Stimulated activated CD8-positive, alpha-beta memory T cell treated with anti-CD3 and anti-CD28 coated beads, Interleukin-15, amount 100 ng/mL, for 4 hours (primary cell): ENCODE measurements around the gene CDADC1.

Source experiments
- DNase-seq, 2 donors: peaks; one replicate each; pipeline ENCODE4 v3.0.0-alpha.2; 2020; ENCODE audit warnings: low read depth in 2 of 2

Gene CDADC1

DNA sequence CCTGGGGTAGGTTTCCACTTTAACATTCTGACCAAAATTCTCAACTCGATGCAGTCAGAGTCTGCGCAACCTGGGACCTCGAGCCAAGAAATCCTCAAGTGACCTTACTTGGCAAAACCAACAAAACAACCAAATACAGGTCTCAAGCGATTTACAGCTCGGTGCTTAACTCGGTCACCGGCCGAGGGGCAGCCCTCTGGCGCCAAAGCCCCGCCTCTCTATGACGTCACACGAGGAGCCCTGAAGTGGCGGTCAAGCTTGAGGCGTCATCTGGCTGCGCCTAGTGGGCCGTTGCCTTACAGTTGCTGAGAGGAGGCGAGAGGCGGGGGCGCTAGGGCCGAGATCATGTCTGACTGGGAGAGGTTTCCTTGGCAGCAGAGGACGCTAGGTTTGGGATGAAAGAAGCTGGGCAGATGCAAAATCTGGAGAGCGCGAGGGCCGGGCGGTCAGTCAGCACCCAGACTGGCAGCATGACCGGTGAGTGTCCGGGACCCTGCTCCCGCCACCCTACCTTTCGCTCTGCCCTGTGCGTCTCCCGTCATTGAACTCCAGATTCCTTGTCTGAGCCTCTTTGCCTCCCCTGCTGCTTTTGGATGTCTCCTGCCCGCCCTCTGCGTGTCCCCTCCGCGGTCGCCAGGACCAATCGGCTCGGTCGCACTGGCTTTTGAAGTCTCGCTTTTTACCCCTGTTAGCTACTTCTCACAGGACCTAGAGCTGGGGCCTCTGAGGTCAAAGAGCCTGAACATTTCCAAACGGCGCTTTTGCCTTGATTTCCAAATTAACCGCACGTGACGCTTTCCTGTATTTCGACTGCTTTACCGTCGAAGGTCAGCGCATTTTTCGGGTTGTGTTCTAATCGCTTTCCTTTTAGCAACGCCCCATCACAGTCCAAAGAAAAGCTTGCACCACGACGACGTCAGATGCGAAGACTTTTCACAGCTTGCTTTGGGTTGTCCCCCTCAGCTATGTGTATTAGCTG lies at the start of gene CDADC1:
CDADC1 (plus strand) TSS at position 283 of the 979 bp plus-strand sequence; CDS start at position 396, 113 bp downstream.
- DNase-seq: peak; percentile 77 to 84

DNA sequence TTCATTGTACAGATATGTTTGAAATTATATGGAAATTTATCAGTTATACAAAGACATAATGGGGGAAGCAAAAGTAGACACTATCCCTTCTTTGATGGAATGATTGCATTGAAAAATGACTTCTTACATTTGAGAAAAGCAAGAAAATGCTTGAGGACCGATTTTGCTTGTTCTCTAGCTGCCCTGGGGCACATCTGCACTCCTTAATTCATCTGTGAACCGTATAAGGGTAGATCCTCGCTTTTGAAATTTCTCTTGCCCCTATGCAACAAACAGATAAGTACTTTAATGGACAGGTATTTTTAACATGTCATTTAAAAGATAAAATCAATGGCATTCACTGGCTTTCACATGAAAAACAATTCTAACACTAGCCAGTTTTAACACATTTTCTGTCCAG lies 41.1 kb upstream of the CDADC1 start:
- DNase-seq: no peak

DNA sequence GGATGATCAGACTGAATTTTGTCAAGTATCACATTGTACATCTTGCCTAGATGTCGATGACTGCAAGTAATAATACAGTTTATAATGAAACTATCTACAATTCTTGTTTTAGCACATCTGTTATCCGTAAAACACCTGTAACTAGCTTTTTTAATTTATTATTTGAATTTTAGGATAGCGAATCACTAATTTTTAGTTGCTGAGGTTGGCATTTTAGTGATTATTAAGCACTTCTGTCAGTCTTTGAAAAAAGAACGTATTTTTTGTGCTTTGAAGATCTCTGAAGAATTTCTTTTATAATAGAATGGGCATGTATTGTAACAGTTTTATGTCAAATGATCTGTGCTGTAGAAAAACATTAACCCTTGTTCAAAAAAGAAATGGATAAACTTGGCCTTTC lies 39.1 kb upstream of the CDADC1 start:
- no peak for DNase-seq

DNA sequence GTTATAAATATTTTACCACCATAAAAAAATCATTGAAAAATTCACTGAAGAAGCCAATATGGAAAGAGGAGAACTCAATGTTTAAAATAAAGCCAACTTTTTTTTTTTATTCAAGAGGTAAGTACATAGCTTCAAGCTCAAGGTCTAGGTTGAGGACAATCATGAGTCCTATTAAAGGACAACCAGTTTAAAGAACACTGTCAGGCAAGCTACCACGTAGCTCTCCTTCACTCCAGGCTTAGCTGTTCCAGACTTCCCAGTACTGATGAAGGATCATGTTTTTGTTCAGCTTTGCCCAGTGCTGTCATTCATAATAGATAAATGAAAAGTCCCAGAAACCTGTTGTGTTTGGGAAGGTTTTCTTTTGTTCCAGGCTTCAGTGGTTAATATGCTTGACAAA lies 37.6 kb upstream of the CDADC1 start:
- no peak for DNase-seq

DNA sequence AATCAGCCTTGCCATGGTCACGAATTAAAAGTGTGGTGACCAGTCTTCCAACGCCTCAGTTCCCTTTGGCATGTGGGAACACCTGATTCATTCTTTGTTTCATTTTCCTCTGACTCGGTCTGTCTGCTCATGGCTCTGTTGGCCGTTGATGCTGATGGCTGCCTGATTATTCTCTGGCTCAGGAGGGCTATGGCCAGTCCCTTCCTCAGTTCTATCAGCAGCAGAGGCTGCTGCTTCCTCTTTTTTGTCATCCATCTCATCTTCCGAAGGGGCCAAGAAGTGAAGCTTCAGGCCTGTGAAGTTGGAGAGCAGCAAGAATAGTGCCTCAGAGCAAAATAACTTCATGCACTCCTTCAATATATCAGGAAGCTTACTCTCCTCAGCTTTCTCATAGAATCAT lies 37.1 kb upstream of the CDADC1 start:
- DNase-seq: no peak

DNA sequence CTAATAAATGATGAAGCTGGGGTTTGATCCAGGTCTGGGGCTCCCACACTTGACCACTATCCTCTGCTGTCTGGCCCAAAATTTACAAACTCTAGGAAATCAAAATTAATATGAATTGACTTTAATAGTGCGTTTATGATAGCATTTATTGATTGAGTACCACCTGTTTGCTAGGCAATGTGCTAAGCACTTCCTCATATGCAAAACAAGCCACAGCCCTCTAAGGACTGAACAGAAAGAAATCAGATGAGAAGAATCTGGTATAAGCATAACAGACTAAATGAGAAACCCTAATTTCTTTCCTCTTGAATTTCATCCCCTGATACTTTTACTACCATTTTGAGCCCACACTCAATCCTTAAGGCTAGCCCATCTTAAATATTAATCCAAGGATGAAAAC lies 34.2 kb upstream of the CDADC1 start:
- DNase-seq: no peak

DNA sequence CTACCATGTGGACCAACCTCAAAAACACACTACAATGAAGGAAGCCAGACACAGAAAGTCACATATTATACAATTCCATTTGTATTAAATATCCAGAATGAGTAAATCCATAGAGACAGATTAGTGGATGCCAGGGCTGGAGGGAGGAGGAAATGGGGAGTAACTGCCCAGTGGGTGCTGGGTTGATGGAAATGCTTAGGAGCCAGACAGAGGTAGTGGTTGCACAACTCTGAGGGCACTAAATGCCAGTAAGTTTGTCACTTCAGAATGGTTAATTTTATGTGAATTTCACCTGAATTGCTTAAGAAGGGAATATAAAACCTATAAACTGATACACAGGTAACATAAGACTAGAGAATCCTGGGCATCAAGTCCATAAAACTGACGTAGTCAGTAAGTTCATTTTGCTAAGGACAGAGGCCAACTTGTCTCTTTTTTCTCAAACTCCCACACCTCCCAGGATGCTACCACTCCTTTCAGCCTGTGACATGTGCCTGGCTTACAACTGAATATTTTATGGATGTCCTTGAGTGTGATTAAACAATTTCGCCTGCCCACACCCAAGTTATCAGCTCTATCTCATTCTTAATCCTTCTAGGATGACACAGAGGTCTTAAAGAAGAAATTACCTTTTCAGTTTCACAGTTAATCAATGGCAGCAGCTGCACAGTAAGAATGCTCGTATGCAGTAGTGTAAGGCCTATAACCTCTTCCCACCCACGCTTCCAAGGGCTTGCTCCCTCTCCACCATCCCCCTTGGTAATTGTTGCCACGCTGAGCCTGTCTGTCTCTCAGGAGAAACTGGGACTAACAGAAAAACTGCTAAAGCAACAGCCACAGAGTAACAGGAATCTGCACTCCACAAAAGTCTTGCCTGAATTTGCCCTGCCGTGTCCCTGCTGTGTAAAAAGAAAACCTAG lies 33.5 kb upstream of the CDADC1 start:
- no peak for DNase-seq

DNA sequence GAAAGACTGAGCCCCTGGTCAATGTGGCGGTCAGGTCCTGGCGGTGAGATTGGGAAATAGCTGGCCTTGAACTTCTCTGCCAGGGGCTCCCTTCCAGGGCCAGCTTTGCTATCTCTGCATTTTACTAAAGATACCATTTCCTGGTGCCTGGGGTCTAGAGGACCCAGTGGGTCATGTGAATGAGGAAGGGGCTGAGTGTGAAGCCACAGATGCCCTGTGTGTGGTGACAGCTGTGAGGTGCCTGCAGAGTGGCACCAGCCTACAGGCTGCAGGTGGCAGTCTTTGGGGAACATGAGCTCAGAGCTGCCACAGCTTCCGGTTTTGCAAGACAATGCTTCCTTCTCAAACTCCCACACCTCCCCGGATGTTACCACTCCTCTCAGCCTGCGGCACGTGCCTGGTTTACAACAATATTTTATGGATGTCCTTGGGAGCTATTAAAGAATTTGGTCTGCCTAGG lies 32.8 kb upstream of the CDADC1 start:
- DNase-seq: peak in 1 of 2 donors; percentile 11

DNA sequence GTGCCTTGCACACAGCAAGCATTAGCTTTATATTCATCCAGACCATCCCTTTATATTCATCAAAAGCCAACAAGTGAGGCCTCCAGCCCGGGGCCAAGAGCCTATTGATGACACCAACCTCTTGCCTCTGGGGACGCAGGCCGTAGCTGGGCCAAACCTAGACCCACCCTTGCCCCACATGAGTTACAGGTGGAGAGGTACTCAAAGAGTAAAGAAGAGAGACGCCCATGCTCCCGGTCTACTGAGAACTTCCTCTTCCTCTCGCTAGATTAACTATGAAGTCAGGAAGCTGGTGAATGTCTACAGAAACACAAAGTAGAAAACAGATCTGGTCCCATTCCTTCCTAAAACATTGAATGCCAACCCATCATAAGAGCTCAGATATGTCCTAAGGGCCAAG lies 31.4 kb upstream of the CDADC1 start:
- DNase-seq: no peak

DNA sequence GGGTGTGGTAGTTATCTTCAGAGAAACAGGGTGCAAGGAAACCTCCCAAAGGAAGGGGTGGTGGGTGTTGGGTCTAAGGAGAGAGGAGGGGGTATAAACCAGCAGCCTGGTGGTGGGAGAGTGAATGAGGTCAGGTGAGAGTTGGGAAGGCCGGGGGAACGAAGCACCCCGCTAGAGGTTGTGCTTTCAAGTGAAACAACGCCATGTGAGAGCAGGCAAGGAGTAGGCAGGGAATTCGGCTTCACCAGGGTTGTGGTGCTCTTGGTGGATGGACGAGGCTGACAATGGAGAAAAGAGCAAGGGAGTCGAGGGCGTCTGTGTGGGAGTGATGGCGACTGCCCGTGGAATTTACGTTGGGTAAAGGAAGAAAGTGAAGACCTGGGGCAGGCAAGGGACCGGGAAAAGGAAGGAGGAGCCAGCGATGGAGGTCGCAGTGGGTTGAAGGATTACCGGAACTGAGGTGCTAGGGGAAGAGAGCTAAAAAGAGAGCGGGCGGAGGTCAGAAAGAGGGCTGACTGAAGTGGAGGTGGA lies 29.7 kb upstream of the CDADC1 start:
- no peak for DNase-seq

DNA sequence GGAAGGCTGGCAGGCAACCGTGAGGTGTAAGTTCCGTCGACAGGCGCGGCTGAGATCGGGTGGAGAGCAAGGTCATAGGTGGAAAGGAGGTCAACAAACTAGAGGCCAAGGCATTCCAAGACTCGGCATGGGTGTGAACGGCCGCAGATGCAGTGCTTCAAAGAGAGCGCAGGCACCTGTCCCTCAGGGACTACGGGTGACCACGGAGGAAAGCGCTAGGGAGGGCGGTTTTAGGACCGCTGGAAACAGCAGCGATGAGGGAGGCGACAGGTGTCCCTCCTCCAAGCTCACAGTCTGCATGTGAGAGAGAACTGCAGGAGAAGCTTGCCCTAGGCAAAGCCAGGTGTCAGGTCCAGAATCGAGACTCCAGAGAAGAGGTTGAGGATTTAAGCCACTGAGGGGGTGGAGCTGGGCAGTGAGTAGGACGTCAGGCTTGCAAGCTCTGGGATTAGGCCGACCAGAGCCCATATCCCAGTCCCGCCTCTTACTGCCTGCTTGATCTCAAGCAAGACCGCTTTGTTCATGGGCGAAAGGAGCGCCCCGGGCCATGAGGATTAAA lies 29.2 kb upstream of the CDADC1 start:
- DNase-seq: no peak

DNA sequence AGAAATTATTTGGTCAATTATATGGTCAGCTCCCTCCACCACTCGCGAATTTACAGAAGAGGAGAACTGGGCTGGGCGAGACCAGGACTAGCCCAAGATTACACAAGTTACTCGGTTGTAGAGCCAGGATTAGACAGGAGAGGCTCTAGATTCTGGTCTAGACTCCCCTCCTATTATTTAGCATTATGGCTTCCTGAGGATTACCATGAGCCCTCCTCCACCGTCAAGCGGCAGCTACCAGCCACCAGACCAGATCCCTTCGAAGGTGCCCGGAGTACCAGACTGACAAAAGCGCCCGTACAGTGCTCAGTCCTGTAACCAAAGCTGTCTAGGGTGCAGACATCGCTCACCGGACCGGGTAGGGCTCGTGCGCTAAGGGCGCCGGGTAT lies 28.1 kb upstream of the CDADC1 start:
- no peak for DNase-seq

DNA sequence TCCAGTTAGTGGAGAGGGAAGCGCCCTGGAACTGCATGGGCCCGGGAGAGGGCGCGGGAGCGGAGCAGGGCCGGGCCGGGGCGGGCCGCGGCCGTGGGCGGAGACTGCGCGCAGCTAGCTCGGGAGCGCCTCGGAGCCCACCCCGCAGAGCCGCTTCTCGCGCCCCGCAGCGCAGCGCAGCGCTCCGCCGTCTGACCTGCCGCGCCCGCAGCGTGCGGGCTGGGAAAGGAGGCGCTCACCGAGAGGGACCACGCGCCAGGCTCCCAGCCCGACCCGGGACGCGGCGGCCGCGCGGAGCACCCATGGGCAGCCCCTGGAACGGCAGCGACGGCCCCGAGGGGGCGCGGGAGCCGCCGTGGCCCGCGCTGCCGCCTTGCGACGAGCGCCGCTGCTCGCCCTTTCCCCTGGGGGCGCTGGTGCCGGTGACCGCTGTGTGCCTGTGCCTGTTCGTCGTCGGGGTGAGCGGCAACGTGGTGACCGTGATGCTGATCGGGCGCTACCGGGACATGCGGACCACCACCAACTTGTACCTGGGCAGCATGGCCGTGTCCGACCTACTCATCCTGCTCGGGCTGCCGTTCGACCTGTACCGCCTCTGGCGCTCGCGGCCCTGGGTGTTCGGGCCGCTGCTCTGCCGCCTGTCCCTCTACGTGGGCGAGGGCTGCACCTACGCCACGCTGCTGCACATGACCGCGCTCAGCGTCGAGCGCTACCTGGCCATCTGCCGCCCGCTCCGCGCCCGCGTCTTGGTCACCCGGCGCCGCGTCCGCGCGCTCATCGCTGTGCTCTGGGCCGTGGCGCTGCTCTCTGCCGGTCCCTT lies 27.5 kb upstream of the CDADC1 start, which contains the start of gene MLNR:
MLNR (plus strand) TSS at position 303 of the 820 bp plus-strand sequence; CDS start at position 303, 0 bp downstream.
- DNase-seq: no peak

DNA sequence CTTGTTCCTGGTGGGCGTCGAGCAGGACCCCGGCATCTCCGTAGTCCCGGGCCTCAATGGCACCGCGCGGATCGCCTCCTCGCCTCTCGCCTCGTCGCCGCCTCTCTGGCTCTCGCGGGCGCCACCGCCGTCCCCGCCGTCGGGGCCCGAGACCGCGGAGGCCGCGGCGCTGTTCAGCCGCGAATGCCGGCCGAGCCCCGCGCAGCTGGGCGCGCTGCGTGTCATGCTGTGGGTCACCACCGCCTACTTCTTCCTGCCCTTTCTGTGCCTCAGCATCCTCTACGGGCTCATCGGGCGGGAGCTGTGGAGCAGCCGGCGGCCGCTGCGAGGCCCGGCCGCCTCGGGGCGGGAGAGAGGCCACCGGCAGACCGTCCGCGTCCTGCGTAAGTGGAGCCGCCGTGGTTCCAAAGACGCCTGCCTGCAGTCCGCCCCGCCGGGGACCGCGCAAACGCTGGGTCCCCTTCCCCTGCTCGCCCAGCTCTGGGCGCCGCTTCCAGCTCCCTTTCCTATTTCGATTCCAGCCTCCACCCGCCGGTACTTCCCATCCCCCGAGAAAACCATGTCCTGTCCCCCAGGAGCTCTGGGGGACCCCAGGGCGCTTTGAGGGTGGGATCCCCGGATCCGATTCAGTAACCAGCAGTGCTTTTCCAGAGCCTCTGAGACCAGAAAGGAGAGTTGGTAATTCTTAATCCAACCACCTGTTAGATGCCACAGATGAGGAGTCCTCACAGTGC lies 26.7 kb upstream of the CDADC1 start:
- no peak for DNase-seq

DNA sequence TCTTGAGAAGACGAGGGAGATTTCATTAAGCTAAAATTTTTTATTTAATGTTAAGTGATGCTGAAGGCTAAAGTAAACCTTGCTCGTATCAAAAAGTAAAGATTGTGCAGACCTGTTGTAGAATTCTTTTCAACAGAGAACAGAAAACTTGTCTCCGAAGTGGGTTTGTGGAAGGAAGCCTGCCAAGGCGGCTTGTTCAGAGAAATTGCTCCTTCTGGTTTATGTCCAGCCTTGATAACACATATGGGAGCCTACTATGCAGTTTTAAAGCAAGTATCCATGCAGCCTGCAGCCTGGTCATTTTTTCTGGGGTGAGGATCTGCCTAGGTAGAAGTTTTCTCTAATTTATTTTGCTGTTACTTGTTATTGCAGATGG lies 26.1 kb upstream of the CDADC1 start:
- no peak for DNase-seq

DNA sequence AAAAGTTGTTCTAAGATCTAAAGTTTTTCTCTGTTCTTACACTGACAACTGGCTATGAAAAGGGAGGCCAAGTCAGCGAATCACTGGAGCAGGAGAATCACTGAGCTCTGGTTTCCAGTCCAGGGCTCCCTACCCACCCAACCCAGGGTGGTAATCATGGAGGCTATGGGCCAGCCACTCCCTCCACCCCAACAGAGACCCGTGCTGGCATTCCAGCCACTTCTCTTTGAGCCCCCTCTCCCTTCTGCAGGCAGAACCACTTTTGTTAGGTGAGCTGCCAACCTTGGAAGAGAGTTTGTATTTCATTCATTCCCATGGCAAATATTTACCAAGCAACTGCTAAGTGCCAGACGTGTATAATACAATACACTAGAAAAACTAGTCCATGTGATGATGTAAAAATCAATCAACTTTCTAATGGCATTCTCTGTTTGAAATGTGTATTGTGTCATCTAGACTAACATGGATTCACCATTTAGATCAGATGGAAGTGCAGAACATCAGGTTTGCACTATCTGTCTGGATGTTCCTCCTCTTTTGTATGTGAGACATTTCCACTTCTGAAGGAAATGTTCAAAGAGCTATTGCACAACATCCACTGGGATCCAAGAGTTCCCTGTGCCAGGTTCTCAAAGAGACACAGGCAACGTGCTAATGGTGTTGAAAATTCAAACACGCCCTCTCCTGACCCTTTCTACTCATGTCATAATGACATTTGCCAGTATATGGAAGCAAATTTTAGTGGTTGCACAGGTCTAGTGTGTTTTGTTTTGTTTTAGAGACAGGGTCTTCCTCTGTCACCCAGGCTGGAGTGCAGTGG lies 22.3 kb upstream of the CDADC1 start:
- no peak for DNase-seq

DNA sequence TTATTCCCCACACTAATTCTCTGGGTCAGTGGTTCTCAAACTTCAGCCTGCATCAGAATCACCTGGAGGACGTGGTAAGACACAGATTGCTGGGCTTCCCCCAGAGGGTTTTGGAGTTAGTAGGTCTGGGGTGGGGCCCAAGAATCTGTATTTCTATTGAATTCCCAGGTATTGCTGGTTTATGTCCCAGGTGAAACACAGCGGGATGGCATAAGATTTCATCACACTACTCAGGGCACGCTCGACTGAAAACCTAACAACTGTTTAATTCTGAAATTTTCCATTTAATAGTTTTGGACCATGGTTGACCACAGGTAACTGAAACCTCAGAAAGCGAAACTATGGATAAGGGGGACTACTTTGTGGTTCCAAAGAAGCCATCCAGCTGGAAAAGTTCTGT lies 21.1 kb upstream of the CDADC1 start:
- DNase-seq: no peak

DNA sequence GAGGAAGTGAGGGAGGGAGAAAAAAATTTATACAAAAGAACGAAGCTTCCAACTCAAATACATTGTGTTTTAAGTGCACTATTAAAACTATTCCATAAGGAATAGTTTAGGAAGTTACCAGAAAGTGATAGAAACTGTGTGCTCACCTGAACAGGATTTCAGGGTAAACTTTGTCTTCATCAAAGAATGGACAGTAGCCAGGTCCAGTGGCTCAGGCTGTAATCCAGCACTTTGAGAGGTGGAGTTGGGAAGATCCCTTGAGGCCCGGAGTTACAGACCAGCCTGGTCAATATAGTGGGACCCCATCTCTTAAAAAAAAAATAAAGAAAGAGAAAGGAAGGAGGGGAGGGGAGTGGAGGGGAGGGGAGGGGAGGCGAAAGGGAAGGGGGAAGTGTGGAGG lies 13.0 kb upstream of the CDADC1 start:
- DNase-seq: no peak

DNA sequence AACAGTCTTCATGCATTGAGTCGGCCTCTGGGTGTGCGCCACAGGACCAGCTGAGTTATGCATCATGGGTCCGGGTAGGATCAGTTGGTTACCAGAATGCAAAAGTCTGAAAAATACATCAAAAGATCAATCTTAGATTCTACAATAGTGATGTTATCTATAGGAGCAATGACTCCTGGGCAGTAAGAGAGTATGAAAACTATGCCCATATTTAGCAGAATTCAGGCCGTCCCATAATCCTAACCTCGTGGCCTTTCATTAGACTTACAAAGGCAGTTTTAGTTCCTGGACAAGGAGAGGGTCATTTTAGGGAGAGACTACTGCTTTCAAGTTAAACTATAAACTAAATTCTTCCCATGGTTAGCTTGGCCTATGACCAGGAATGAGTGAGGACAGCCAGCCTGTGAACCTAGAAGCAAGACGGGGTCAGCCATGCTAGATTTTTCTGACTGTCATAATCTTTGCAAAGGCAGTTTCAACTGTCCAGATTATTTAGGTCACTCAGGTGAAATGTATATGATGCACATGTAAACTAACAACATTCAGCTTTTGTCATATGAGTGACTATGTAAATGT lies 11.8 kb upstream of the CDADC1 start:
- DNase-seq: no peak
